ENCODE results near the gene SETD1B. TPM values are rescaled to one million over a fixed set of nuclear protein-coding genes. Genes with fewer than 3 reads are reported as not detected.
"Not testable (repeated sequence)": the region's sequence is repeated elsewhere in the genome, so short reads cannot be mapped to it uniquely, and the experiment has no call there.

SETD1B gene
- total RNA-seq, result 10 to 100 TPM in 3 of 4 donors, 1 to 10 TPM in 1; 9.4 to 27.1 (median 19.9) TPM

DNA sequence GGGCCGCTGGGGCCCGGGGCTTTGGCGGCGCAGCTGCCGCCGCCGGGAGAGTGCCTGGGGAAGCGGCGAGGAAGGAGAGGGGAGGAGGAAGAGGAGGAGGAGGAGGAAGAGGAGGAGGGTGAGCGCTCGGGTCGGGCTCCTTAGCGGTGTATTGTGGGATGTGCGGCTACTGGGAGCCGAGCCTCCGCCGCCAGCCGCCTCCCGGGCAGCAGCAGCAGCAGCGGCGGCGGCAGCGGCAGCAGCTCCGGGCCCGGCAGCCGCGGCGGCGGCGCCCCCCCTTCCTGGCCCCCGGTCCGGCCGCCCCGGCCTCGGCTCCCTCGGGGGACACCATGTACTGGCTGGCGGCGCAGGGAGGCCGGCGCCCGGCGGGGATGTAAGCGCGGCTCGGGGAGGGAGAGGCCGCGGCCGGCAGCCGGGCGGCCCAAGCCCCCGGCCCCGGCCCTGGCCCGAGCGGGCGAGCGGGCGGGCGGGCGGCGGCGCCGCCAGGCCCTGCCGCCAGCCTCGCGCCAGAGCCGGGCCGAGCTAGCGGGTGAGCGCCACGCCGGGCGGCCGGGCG is at the start of gene SETD1B:
Gene SETD1B, plus strand, starts transcription at position 149 of the 556 bp plus-strand sequence. CDS start 729 bp downstream, outside the sequence.
- TF ChIP-seq POLR2A (IDR thresholded peaks at IDR 0.05; ENCODE audit: low read depth) (no peak), EP300 (IDR thresholded peaks at IDR 0.05) (no peak), POLR2AphosphoS5 (IDR thresholded peaks at IDR 0.05) (no peak)
- TF ChIP-seq, protein P1, sequence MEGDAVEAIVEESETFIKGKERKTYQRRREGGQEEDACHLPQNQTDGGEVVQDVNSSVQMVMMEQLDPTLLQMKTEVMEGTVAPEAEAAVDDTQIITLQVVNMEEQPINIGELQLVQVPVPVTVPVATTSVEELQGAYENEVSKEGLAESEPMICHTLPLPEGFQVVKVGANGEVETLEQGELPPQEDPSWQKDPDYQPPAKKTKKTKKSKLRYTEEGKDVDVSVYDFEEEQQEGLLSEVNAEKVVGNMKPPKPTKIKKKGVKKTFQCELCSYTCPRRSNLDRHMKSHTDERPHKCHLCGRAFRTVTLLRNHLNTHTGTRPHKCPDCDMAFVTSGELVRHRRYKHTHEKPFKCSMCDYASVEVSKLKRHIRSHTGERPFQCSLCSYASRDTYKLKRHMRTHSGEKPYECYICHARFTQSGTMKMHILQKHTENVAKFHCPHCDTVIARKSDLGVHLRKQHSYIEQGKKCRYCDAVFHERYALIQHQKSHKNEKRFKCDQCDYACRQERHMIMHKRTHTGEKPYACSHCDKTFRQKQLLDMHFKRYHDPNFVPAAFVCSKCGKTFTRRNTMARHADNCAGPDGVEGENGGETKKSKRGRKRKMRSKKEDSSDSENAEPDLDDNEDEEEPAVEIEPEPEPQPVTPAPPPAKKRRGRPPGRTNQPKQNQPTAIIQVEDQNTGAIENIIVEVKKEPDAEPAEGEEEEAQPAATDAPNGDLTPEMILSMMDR (IDR thresholded peaks at IDR 0.05), result no peak
- under 1% methylated on average over 27 of the region's 74 CpGs for WGBS
- DNase-seq (ENCODE audit: extremely low spot score), result no peak
- Histone ChIP-seq H3K4me1 (peaks cover 34 to 50% (median 44%) of the 10 kb centered on the region in 4 donors), H3K27me3 (no peaks in the 10 kb centered on the region), H3K9me3 (no peaks in the 10 kb centered on the region), H3K27ac (replicated peaks in 1 of 4) (peak within 1 kb of the TSS; percentile 97 to 100 (median 100)), H3K4me3 (peak within 1 kb of the TSS; percentile 65 to 94 (median 84)), H3K36me3 (peaks cover 7 to 25% (median 14%) of the 10 kb centered on the region in 4 donors)
- intact Hi-C loops (cut with DNase I), result no loop called here

DNA sequence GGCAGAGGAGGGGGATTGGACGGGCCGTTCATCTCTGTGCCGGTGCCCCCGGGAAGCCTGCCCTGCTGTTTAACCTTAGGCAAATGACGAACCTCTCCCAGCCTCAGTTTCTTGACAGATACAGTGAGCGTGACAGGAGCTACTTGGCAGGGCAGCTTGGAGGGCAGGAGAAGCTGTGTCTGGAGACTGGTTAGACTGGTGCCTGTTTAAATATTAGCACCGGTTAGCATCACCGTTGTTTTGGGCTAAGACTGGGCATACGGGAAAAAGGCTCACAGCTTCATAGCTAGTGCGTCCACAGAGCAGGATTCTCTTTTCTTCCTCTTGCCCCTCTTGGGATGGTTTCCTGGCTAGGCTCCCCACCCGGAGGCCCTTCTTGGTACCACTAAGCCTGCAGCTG is 49.0 kb upstream of the SETD1B start:
- intact Hi-C loops (cut with DNase I), result no loop called here
- H3K27ac ChIP-seq (replicated peaks in 1 of 4), result no peak overlapping the region

GRCh38 chr12:121755591-121755990 is 48.2 kb upstream of the SETD1B start:
- no peak for DNase-seq (ENCODE audit: extremely low spot score)
- Histone ChIP-seq H3K9me3 (no peaks in the 10 kb centered on the region), H3K4me3 (no peak overlapping the region), H3K36me3 (peaks cover 0 to 51% (median 5%) of the 10 kb centered on the region in 4 donors), H3K27me3 (no peaks in the 10 kb centered on the region), H3K4me1 (peaks cover 12 to 17% (median 15%) of the 10 kb centered on the region in 4 donors), H3K27ac (replicated peaks in 1 of 4) (no peak overlapping the region)
- 95% methylated on average over 3 of the region's 3 CpGs for WGBS
- TF ChIP-seq POLR2AphosphoS5 (IDR thresholded peaks at IDR 0.05) (no peak), POLR2A (IDR thresholded peaks at IDR 0.05; ENCODE audit: low read depth) (no peak), EP300 (IDR thresholded peaks at IDR 0.05) (no peak)
- TF ChIP-seq, protein P1 (IDR thresholded peaks at IDR 0.05), result no peak
- intact Hi-C loops (cut with DNase I), result no loop called here

More for the DNA sequence above, 49.0 kb upstream of the SETD1B start:
- WGBS, result 95% methylated on average over 11 of the region's 11 CpGs
- no peak for DNase-seq (ENCODE audit: extremely low spot score)
- Histone ChIP-seq H3K27me3 (no peaks in the 10 kb centered on the region), H3K36me3 (peaks cover 0 to 58% (median 9%) of the 10 kb centered on the region in 4 donors), H3K4me3 (no peak overlapping the region), H3K4me1 (peaks cover 12 to 17% (median 15%) of the 10 kb centered on the region in 4 donors), H3K9me3 (no peaks in the 10 kb centered on the region)
- TF ChIP-seq EP300 (IDR thresholded peaks at IDR 0.05), result no peak

DNA sequence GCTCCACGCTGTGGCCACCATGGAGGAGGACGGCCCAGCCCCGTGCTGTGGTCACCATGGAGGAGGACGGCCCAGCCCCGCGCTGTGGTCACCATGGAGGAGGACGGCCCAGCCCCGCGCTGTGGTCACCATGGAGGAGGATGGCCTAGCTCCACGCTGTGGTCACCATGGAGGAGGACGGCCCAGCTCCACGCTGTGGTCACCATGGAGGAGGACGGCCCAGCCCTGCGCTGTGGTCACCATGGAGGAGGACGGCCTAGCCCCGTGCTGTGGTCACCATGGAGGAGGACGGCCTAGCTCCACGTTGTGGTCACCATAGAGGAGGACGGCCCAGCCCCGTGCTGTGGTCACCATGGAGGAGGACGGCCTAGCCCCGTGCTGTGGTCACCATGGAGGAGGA is 45.3 kb upstream of the SETD1B start:
- Histone ChIP-seq H3K4me1 (peaks cover 28 to 35% (median 29%) of the 10 kb centered on the region in 4 donors), H3K36me3 (peaks cover 0 to 27% (median 3%) of the 10 kb centered on the region in 4 donors)
- H3K27me3 ChIP-seq; H3K27ac ChIP-seq (replicated peaks in 1 of 4); intact Hi-C loops (cut with DNase I); H3K4me3 ChIP-seq; DNase-seq (ENCODE audit: extremely low spot score); H3K9me3 ChIP-seq: not testable (repeated sequence)
- 90% methylated on average over 13 of the region's 22 CpGs for WGBS

- 43% methylated on average over 6 of the region's 6 CpGs for WGBS
Measured at GRCh38 chr12:121762269-121762668, 41.5 kb upstream of the SETD1B start.

More at GRCh38 chr12:121762269-121762668, 41.5 kb upstream of the SETD1B start:
- peaks cover 0 to 10% (median 4%) of the 10 kb centered on the region in 4 donors for H3K36me3 ChIP-seq
- TF ChIP-seq POLR2AphosphoS5 (IDR thresholded peaks at IDR 0.05), result peak; percentile 24 to 31
- TF ChIP-seq, protein P1 (IDR thresholded peaks at IDR 0.05), result no peak
- no peak for DNase-seq (ENCODE audit: extremely low spot score)
- no peak overlapping the region for H3K4me3 ChIP-seq
- H3K27me3 ChIP-seq, result no peaks in the 10 kb centered on the region
- H3K4me1 ChIP-seq, result peaks cover 27 to 44% (median 40%) of the 10 kb centered on the region in 4 donors
- H3K27ac ChIP-seq (replicated peaks in 1 of 4), result peak overlapping the region; percentile 67 to 72 (median 68)
- H3K9me3 ChIP-seq, result no peaks in the 10 kb centered on the region
- intact Hi-C loops (cut with DNase I), result no loop called here
